ENCODE data around the gene ICA1.
"Not testable (repeated sequence)": the region's sequence is repeated elsewhere in the genome, so short reads cannot be mapped to it uniquely, and the experiment has no call there.

ICA1 gene

GRCh38 chr7:8089036-8089780 lies 172.8 kb downstream of the ICA1 start:
- DNase-seq: no peak

GRCh38 chr7:8086239-8086638 lies 175.7 kb downstream of the ICA1 start:
- no peak for DNase-seq

GRCh38 chr7:8085420-8085819 lies 176.5 kb downstream of the ICA1 start:
- no peak for DNase-seq

- DNase-seq: no peak
Measured at GRCh38 chr7:8084836-8085235, 177.1 kb downstream of the ICA1 start.

GRCh38 chr7:8082762-8083161 lies 179.2 kb downstream of the ICA1 start:
- no peak for DNase-seq

- DNase-seq: no peak
Measured at GRCh38 chr7:8078418-8078817, 183.5 kb downstream of the ICA1 start.

GRCh38 chr7:8070451-8071180 lies 191.4 kb downstream of the ICA1 start:
- DNase-seq: no peak

- no peak for DNase-seq
Measured at GRCh38 chr7:8068892-8069686, 192.9 kb downstream of the ICA1 start.

GRCh38 chr7:8065356-8065813 lies 196.6 kb downstream of the ICA1 start:
- peak; percentile 17 for DNase-seq

- DNase-seq: no peak
Measured at GRCh38 chr7:8064828-8065227, 197.1 kb downstream of the ICA1 start.

GRCh38 chr7:8063706-8064297 lies 198.2 kb downstream of the ICA1 start:
- no peak for DNase-seq

- DNase-seq: not testable (repeated sequence)
Measured at GRCh38 chr7:8063300-8063699, 198.7 kb downstream of the ICA1 start.
